ENCODE results near the gene IGF1R. TPM values are rescaled to one million over a fixed set of nuclear protein-coding genes. Genes with fewer than 3 reads are reported as not detected.

Gene IGF1R
- total and polyA plus RNA-seq, 2 of the 8 experiments (the other 6 are each of a cell fraction or from before 2014, with no cell fraction given): 32.9 to 109 TPM

DNA sequence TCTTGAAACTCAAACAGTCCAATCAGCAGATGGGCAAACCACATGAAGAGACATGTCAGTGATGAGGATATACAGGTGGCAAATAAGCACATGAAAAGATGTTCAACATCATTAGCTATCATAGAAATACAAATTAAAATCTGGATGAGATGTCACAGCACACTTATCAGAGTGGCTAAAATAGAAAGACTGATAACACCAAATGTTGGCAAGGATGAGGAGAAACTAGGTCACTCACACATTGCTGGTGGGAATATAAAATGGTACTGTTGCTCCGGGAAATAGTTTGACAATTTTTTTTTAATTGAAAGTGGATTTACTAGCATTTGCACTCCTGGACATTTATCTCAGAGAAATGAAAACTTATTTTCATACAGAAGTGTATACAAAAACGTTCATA, 350.9 kb downstream of the IGF1R start:
- H3K56ac ChIP-seq (replicated peaks; ENCODE audit: insufficient read length, low read depth, low read length): no peak overlapping the region
- no peak overlapping the region for H2BK5ac ChIP-seq (ENCODE audit: low read depth, low read length)
- H3K79me2 ChIP-seq (ENCODE audit: control insufficient read depth in 1 of 2, insufficient read depth in 2 of 2, low read length in 2 of 2): no peaks in the 10 kb centered on the region
- no peak overlapping the region for H3K27ac ChIP-seq (ENCODE audit: low read depth, low read length)
- H4K91ac ChIP-seq (replicated peaks; ENCODE audit: insufficient read length, low read length): no peak overlapping the region
- no peak for FAIRE-seq
- ChIA-PET CTCF (ENCODE audit: partially characterized antibody) (interaction anchor here (0.6 to 3.3 kb wide), 4 partner anchors 10 to 76 kb away, joined by 3 to 11 read pairs (median 3); no protein-coding TSS in a partner anchor), POLR2A (ENCODE audit: partially characterized antibody) (no interaction called here)
- H3K23ac ChIP-seq (ENCODE audit: insufficient read length): no peak overlapping the region
- 88% methylated on average over 2 of the region's 2 CpGs; no CpG with 5 or more reads in 1 of the 2 experiments for WGBS, 2 experiments (ENCODE audit: extremely low coverage in 1 of 2, insufficient coverage in 1 of 2, insufficient read length in 1 of 2, insufficient replicate concordance in 2 of 2, low coverage in 1 of 2, low lambda C conversion rate in 2 of 2, missing lambda C conversion rate in 1 of 2)
- H3K9me3 ChIP-seq (ENCODE audit: insufficient read depth in 2 of 2, low read depth in 1 of 2, low read length in 1 of 2): peaks cover 0 to 5% of the 10 kb centered on the region in 2 experiments; a peak in 1 of 4 replicates
- no peak overlapping the region for H4K8ac ChIP-seq (ENCODE audit: extremely low read depth, insufficient read depth, low read length)
- H3K36me3 ChIP-seq (ENCODE audit: control insufficient read depth in 2 of 4, insufficient read depth in 4 of 4, low read length in 3 of 4): no peaks in the 10 kb centered on the region
- no peaks in the 10 kb centered on the region for H3K79me1 ChIP-seq (ENCODE audit: low read depth, low read length)
- H2BK20ac ChIP-seq (ENCODE audit: low read length): no peak overlapping the region
- H4K20me1 ChIP-seq (replicated peaks in 1 of 2; ENCODE audit: control insufficient read depth in 1 of 2, insufficient read depth in 2 of 2, low read length in 2 of 2): no peaks in the 10 kb centered on the region
- no peak overlapping the region for H2AK5ac ChIP-seq (ENCODE audit: low read depth, low read length)
- H3K23me2 ChIP-seq (ENCODE audit: low read depth, low read length): no peaks in the 10 kb centered on the region; the same call in 1 of the 2 replicates
- no peak overlapping the region for H3K18ac ChIP-seq (ENCODE audit: extremely low read depth, low read length)
- no peak overlapping the region for H3K14ac ChIP-seq (ENCODE audit: insufficient read length)
- no peak overlapping the region for H2BK12ac ChIP-seq (ENCODE audit: low read depth, low read length)
- H3K4me2 ChIP-seq (ENCODE audit: insufficient read depth in 1 of 2, low read depth in 2 of 2, low read length in 2 of 2): no peak overlapping the region
- no peaks in the 10 kb centered on the region for H3K27me3 ChIP-seq (replicated peaks in 1 of 4; ENCODE audit: control insufficient read depth in 3 of 4, extremely low read depth in 1 of 4, insufficient read depth in 3 of 4, low read length in 3 of 4)
- no peak overlapping the region for H2AFZ ChIP-seq (ENCODE audit: low read length)
- no peak overlapping the region for H3K4me3 ChIP-seq (ENCODE audit: extremely low read depth in 1 of 4, insufficient read depth in 2 of 4, low read depth in 3 of 4, low read length in 4 of 4)
- H2BK120ac ChIP-seq (replicated peaks; ENCODE audit: low read depth, low read length): no peak overlapping the region
- H3K9ac ChIP-seq (replicated peaks in 1 of 4; ENCODE audit: extremely low read depth in 1 of 4, low read depth in 3 of 4, low read length in 3 of 4): no peak overlapping the region
- H3K4ac ChIP-seq (replicated peaks; ENCODE audit: insufficient read length, low read depth, low read length): no peak overlapping the region
- H4K5ac ChIP-seq (ENCODE audit: insufficient read length, low read depth, low read length): no peak overlapping the region
- TF ChIP-seq PHF8 (conservative IDR thresholded peaks at IDR 0.05; ENCODE audit: low read depth, low read length) (no peak), GABPA (IDR thresholded peaks at IDR 0.05; ENCODE audit: borderline replicate concordance, insufficient read depth, low read length) (no peak), ASH2L (IDR thresholded peaks at IDR 0.05; ENCODE audit: low read length) (no peak), SUZ12 (IDR thresholded peaks at IDR 0.05; ENCODE audit: low read length) (no peak), YY1 (IDR thresholded peaks at IDR 0.05; ENCODE audit: low read depth, low read length) (no peak), KDM5A (IDR thresholded peaks at IDR 0.05; ENCODE audit: low read length) (no peak), JUN (IDR thresholded peaks at IDR 0.05; ENCODE audit: low read depth, low read length) (no peak)
- TF ChIP-seq, protein P1, sequence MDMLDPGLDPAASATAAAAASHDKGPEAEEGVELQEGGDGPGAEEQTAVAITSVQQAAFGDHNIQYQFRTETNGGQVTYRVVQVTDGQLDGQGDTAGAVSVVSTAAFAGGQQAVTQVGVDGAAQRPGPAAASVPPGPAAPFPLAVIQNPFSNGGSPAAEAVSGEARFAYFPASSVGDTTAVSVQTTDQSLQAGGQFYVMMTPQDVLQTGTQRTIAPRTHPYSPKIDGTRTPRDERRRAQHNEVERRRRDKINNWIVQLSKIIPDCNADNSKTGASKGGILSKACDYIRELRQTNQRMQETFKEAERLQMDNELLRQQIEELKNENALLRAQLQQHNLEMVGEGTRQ (IDR thresholded peaks at IDR 0.05; ENCODE audit: low read length): no peak
- no peak overlapping the region for H2BK15ac ChIP-seq (ENCODE audit: low read length)
- no peaks in the 10 kb centered on the region; a peak in 1 of 7 replicates for H3K4me1 ChIP-seq (replicated peaks in 1 of 4; ENCODE audit: control insufficient read depth in 3 of 4, insufficient read depth in 4 of 4, low read length in 3 of 4)
- DNase-seq (ENCODE audit: low read depth in 1 of 2, low spot score in 2 of 2): no peak
